Neural cell (in vitro differentiated cells): Measurements from ENCODE around the gene HORMAD2. TPM values are rescaled to one million over a fixed set of nuclear protein-coding genes. Genes with fewer than 3 reads are reported as not detected.
"Not testable (repeated sequence)": the region's sequence is repeated elsewhere in the genome, so short reads cannot be mapped to it uniquely, and the experiment has no call there.

Experiments used
- H2AFZ ChIP-seq: fragments of 200-600, 300-800 bp; sonication (generic), shearing (Covaris generic); 2 replicates; pipeline ENCODE4 v1.6.0; 2014; ENCODE audit warnings: low read depth, mild to moderate bottlenecking, antibody characterized with exemption, low read length, moderate library complexity
- H3F3A ChIP-seq: fragments of 200-600 bp; shearing (Covaris generic); 2 replicates; pipeline ENCODE4 v1.6.1; 2016; ENCODE audit warnings: mild to moderate bottlenecking, moderate library complexity, mixed read lengths, antibody characterized with exemption, low read length; ENCODE audit not compliant: insufficient read depth, poor library complexity, severe bottlenecking
- H3K27ac ChIP-seq: fragments of 200-600, 300-800 bp; sonication (generic), shearing (Covaris generic); 2 replicates; pipeline ENCODE4 v1.5.1; 2014; ENCODE audit warnings: mild to moderate bottlenecking, low read length, moderate library complexity
- H3K27me3 ChIP-seq: fragments of 300-800, 200-600 bp; sonication (generic), shearing (Covaris generic); 2 replicates; pipeline ENCODE4 v1.6.0; 2014; ENCODE audit warnings: mild to moderate bottlenecking, low read depth, low read length, moderate library complexity; ENCODE audit not compliant: insufficient read depth
- H3K36me3 ChIP-seq: fragments of 300-800, 200-600 bp; sonication (generic), shearing (Covaris generic); 2 replicates; pipeline ENCODE4 v1.5.1; 2014; ENCODE audit warnings: mild to moderate bottlenecking, antibody characterized with exemption, low read length, moderate library complexity; ENCODE audit not compliant: insufficient read depth
- H3K4me2 ChIP-seq: fragments of 300-800, 200-600 bp; sonication (generic), shearing (Covaris generic); 2 replicates; pipeline ENCODE4 v1.6.0; 2014; ENCODE audit warnings: mild to moderate bottlenecking, low read length
- H3K4me3 ChIP-seq: fragments of 300-800, 200-600 bp; sonication (generic), shearing (Covaris generic); 2 replicates; pipeline ENCODE4 v1.5.1; 2014; ENCODE audit warnings: mild to moderate bottlenecking, low read length, moderate library complexity
- H3K79me2 ChIP-seq: fragments of 200-600 bp; shearing (Covaris generic); replicated peaks from 2 replicates; pipeline ENCODE4 v1.6.0; 2014; ENCODE audit warnings: mild to moderate bottlenecking, low read length, moderate library complexity; ENCODE audit not compliant: insufficient read depth
- H3K9ac ChIP-seq: fragments of 300-800, 200-600 bp; sonication (generic), shearing (Covaris generic); 2 replicates; pipeline ENCODE4 v1.6.1; 2016; ENCODE audit warnings: mild to moderate bottlenecking, low read length, mixed read lengths
- H3K9me2 ChIP-seq: fragments of 200-600 bp; shearing (Covaris generic); 2 replicates; pipeline ENCODE4 v1.6.1; 2016; ENCODE audit warnings: mild to moderate bottlenecking, low read length, mixed read lengths; ENCODE audit not compliant: insufficient read depth
- H3K9me3 ChIP-seq: fragments of 200-600, 300-800 bp; sonication (generic), shearing (Covaris generic); 2 replicates; pipeline ENCODE4 v1.6.1; 2016; ENCODE audit warnings: mild to moderate bottlenecking, mixed run types, low read length, moderate library complexity, mixed read lengths
- H4K20me1 ChIP-seq: fragments of 200-600 bp; shearing (Covaris generic); 2 replicates; pipeline ENCODE4 v1.6.1; 2016; ENCODE audit warnings: mild to moderate bottlenecking, mixed run types; ENCODE audit not compliant: insufficient read depth
- EP300 ChIP-seq: fragments of 450-650 bp; conservative IDR thresholded peaks from 2 replicates; pipeline ENCODE4 v1.6.1; 2014; ENCODE audit warnings: antibody characterized with exemption, mild to moderate bottlenecking, moderate library complexity; ENCODE audit not compliant: poor library complexity, severe bottlenecking
- POLR2AphosphoS5 ChIP-seq: IDR thresholded peaks from 2 replicates; pipeline ENCODE4 v1.6.1; 2012
- RAD21 ChIP-seq: fragments of 450-650 bp; conservative IDR thresholded peaks from 2 replicates; pipeline ENCODE4 v1.6.1; 2014; ENCODE audit warnings: antibody characterized with exemption, mild to moderate bottlenecking, moderate library complexity
- SMC3 ChIP-seq: fragments of 450-650 bp; conservative IDR thresholded peaks from 2 replicates; pipeline ENCODE4 v1.6.1; 2014; ENCODE audit warnings: antibody characterized with exemption, mild to moderate bottlenecking, moderate library complexity; ENCODE audit not compliant: poor library complexity
- polyA plus RNA-seq: library from polyadenylated mRNA; depleted of rRNA; stranded (reverse); fragments of >200 nt; gene quantifications from 2 replicates; pipeline ENCODE4 v1.2.3, GENCODE V29; 2014

Gene HORMAD2
- polyA plus RNA-seq, 1 donor from 2014 or later, result 1.2 TPM

DNA sequence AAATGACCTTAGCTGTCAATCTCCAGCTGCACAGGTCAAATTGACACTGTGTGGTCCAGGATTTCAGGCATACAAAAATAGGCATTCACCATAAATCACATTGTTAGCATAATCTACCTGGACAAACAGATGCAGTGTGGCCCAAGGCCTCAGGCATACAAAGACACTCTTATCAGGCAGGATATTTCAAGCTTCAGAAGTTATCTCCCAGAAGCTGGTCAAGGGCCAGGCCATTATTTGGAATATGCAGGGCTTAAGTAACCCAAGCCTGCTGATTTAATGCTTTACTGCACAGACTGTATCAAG is 25.5 kb upstream of the HORMAD2 start:
- Histone ChIP-seq H3K9me2 (no peaks in the 10 kb centered on the region), H3K9ac (no peak overlapping the region), H3F3A (no peaks in the 10 kb centered on the region), H3K79me2 (no peaks in the 10 kb centered on the region), H3K36me3 (no peaks in the 10 kb centered on the region), H2AFZ (no peak overlapping the region), H3K9me3 (no peaks in the 10 kb centered on the region), H4K20me1 (no peaks in the 10 kb centered on the region), H3K4me2 (no peak overlapping the region), H3K4me3 (no peak overlapping the region), H3K27me3 (no peaks in the 10 kb centered on the region), H3K27ac (no peak overlapping the region)
- no peak for TF ChIP-seq RAD21
- TF ChIP-seq POLR2AphosphoS5, result no peak

DNA sequence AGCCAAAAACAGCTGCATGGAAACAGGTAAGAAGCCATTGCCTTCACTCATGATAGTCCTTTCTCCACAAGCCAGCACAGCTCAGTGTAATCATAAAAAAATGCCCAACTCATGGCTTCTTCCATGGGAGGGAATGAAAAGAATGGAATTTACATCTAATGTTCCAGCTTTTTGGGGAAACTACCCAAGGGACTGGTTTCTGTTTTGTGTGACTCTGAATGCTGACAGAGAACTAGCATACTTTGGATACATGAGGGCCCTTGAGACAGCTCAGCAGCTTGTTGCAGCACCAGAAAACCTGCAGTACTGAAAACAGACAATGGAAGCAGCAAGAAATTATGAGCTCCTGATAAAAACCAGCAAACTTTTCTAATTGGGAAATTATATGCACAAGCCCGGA is 24.2 kb upstream of the HORMAD2 start:
- no peak for TF ChIP-seq EP300
- H3K27me3 ChIP-seq, result no peaks in the 10 kb centered on the region
- H3K79me2 ChIP-seq, result no peaks in the 10 kb centered on the region
- no peak overlapping the region for H3K27ac ChIP-seq
- H3K9ac ChIP-seq, result no peak overlapping the region
- H3K36me3 ChIP-seq, result no peaks in the 10 kb centered on the region
- H3K4me2 ChIP-seq, result no peak overlapping the region
- no peak overlapping the region for H3K4me3 ChIP-seq
- H3K9me3 ChIP-seq, result no peaks in the 10 kb centered on the region
- no peaks in the 10 kb centered on the region for H3F3A ChIP-seq
- no peak overlapping the region for H2AFZ ChIP-seq
- no peaks in the 10 kb centered on the region for H4K20me1 ChIP-seq
- H3K9me2 ChIP-seq, result no peaks in the 10 kb centered on the region

DNA sequence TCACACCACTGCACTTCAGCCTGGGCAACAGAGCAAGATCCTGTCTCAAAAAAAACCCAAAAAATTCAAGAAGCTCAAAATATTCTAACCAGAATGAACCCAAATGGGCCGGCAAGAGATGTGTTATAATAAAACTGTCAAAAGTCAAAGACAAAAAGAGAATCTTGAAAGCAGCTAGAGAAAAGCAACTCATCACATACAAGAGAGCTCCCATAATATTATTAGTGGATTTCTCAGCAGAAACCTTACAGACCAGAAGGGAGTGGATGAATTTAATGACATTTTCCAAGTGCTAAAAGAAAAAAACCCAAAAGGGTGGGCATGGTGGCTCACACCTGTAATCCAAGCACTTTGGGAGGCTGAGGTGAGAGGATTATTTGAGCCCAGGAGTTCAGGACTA is 22.9 kb upstream of the HORMAD2 start:
- H2AFZ ChIP-seq, result no peak overlapping the region
- no peak for TF ChIP-seq EP300
- TF ChIP-seq SMC3, result no peak
- H3K9ac ChIP-seq, result no peak overlapping the region
- H3K27ac ChIP-seq, result no peak overlapping the region
- no peaks in the 10 kb centered on the region for H3K36me3 ChIP-seq
- H3K79me2 ChIP-seq, result no peaks in the 10 kb centered on the region
- no peak overlapping the region for H3K4me2 ChIP-seq
- H3K4me3 ChIP-seq, result no peak overlapping the region
- no peaks in the 10 kb centered on the region for H3K9me3 ChIP-seq
- no peaks in the 10 kb centered on the region for H3F3A ChIP-seq
- H3K9me2 ChIP-seq, result no peaks in the 10 kb centered on the region
- no peaks in the 10 kb centered on the region for H4K20me1 ChIP-seq
- H3K27me3 ChIP-seq, result no peaks in the 10 kb centered on the region

DNA sequence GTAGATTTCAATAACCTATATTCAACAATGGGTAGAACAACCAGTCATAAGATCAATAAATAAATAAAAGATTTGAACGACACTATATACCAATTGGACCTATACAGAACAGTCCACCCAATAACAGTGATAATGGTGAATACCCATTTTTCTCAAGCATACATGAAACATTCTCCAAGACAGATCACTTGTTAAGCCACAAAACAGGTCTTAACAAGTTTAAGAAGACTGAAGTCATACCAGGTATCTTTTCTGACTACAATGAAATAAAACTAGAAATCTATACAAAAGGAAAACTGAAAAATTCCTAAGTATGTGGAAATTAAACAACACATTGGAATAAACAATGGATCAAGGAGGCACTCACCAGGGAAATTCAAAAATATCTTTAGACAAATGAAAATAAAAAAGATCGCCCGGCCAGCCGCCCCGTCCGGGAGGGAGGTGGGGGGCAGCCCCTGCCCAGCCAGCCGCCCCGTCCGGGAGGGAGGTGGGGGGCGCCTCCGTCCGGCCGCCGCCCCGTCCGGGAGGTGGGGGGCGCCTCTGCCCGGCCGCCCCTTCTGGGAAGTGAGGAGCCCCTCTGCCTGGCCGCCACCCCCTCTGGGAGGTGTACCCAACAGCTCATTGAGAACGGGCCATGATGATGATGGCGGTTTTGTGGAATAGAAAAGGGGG is 20.8 kb upstream of the HORMAD2 start:
- H3K4me2 ChIP-seq, H3K9me2 ChIP-seq, H3K36me3 ChIP-seq, H3K9me3 ChIP-seq, H3K4me3 ChIP-seq, H3K27me3 ChIP-seq, H2AFZ ChIP-seq, H3K27ac ChIP-seq, H3K79me2 ChIP-seq, H3F3A ChIP-seq, H3K9ac ChIP-seq, H4K20me1 ChIP-seq: not testable (repeated sequence)

DNA sequence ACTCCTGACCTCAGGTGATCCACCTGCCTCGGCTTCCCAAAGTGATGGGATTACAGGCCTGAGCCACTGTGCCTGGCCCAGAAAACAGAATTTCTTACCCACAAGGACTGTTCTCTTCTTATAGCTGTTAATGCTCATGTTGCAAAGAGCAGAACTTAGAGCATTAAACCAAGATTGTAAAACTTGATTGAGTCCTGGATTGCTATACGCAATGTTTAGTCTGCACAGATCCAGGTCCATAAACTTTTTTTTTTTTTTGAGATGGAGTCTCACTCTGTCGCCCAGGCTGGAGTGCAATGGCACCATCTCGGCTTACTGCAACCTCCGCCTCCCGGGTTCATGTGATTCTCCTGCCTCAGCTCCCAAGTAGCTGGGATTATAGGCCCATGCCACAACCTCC is 19.2 kb upstream of the HORMAD2 start:
- H4K20me1 ChIP-seq, H3K9ac ChIP-seq, H3K79me2 ChIP-seq, H3K4me3 ChIP-seq, H3K9me2 ChIP-seq, H3K27me3 ChIP-seq, H2AFZ ChIP-seq, H3K4me2 ChIP-seq, H3F3A ChIP-seq, H3K36me3 ChIP-seq, H3K27ac ChIP-seq: not testable (repeated sequence)
- H3K9me3 ChIP-seq, result peaks cover 11% of the 10 kb centered on the region
